DOHH2 (cell line): Measurements from ENCODE around the gene ARID1B.

ENCODE experiments used
- CTCF ChIP-seq: fragments of 200-600 bp; sonication (generic); IDR thresholded peaks from one replicate; pipeline ENCODE4 v1.5.1; 2014; ENCODE audit warnings: antibody characterized with exemption, mild to moderate bottlenecking, low read depth, low read length; ENCODE audit not compliant: poor library complexity, severe bottlenecking
- EZH2phosphoT487 ChIP-seq: fragments of 200-600 bp; sonication (generic); IDR thresholded peaks from 2 replicates; pipeline ENCODE4 v1.6.1; 2017; ENCODE audit warnings: borderline replicate concordance, mild to moderate bottlenecking, antibody characterized with exemption, low read length, moderate library complexity, mixed read lengths

DNA sequence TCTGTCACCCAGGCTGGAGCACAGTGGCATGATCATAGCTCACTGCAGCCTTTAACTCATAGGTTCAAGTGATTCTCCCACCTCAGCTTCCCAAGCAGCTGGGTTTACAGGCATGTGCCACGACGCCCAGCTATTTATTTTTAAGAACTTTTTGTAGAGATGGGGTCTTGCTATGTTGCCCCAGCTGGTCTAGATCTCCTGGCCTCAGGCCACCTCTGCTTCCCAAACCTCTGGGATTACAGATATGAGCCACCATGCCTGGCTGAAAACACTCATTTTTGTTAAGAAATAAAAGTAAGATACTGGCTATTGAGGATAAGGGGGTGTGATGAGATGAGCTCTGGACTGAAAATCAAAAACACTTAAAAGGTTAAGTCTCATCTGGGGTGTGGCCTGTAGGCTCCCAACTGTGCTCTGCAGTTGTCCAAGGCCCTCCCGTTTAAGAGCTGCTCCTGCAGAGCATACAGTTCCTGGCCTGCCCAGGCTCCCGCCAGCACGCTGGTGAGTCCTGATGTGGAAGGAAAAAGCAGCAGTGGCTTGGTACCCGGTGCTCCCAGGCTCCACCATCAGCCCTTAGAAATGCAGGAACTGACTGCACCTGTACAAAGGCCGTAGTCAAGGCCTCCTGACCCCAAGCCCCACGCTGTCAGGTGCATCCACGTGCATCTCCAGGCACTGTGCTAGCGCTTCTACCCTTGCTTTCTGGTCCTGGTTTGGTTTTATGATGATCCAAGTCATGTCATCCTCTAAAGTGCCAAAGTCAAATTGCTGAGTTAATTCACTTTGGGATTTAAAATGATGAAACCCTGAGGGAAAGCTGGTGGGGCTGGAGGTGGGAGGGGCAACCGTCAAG lies 434.7 kb downstream of the ARID1B start:
- TF ChIP-seq CTCF (no peak), EZH2phosphoT487 (no peak)
